VCaP (cell line): Measurements from ENCODE around the gene ZNF334.

ENCODE experiments used
- H3K27ac ChIP-seq: fragments of 450-650 bp; 2 replicates; pipeline ENCODE4 v1.5.1; 2017
- CTCF ChIP-seq: fragments of 450-650 bp; conservative IDR thresholded peaks from 2 replicates; pipeline ENCODE4 v1.5.1; 2017; ENCODE audit warnings: mild to moderate bottlenecking, moderate library complexity

The ZNF334 gene

GRCh38 chr20:46557231-46557956 is 44.0 kb upstream of the ZNF334 start:
- peak overlapping the region; percentile 17 for H3K27ac ChIP-seq
- no peak for TF ChIP-seq CTCF

- H3K27ac ChIP-seq, result no peak overlapping the region
- TF ChIP-seq CTCF, result no peak
Observed at GRCh38 chr20:46555370-46555956, 42.1 kb upstream of the ZNF334 start.

DNA sequence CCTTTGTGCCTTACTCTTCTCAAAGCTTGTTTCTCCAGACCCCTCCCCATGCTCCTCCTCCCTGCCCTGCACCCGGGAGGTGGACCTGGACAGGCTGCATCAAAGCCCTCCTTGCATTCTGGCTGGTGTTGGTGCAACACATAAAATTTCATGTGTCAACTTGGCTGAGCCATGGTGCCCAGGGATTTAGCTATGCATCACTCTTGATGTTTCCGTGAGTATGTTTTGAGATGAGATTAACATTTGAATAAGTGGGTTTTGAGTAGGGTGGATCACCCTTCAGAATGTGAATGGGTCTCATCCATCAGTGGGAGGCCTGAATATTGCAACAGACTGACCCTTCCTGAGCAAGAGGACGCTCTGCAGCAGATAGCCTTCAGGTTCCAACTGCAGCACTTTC is 41.5 kb upstream of the ZNF334 start:
- no peak overlapping the region for H3K27ac ChIP-seq
- TF ChIP-seq CTCF, result no peak

DNA sequence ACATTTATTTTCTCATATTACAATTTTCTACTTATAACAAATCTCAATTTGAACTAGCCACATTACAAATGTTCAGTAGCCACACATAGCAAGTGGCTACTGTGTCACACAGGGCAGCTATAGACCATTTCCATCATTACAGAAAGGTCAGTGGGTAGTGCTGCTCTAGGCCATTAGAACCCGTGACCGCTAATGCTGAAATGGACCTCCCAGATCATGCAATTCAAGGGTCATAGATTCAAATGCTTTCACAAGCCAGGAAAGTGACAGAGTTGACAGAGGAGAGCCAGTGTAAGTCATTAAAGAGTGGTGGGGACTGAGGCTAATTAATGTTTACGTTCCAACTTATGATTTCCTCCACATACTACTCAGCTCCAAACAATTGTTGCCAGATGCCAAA is 40.6 kb upstream of the ZNF334 start:
- H3K27ac ChIP-seq, result no peak overlapping the region
- TF ChIP-seq CTCF, result no peak

- H3K27ac ChIP-seq, result no peak overlapping the region
- TF ChIP-seq CTCF, result no peak
Observed at GRCh38 chr20:46552460-46553420, 39.4 kb upstream of the ZNF334 start.

DNA sequence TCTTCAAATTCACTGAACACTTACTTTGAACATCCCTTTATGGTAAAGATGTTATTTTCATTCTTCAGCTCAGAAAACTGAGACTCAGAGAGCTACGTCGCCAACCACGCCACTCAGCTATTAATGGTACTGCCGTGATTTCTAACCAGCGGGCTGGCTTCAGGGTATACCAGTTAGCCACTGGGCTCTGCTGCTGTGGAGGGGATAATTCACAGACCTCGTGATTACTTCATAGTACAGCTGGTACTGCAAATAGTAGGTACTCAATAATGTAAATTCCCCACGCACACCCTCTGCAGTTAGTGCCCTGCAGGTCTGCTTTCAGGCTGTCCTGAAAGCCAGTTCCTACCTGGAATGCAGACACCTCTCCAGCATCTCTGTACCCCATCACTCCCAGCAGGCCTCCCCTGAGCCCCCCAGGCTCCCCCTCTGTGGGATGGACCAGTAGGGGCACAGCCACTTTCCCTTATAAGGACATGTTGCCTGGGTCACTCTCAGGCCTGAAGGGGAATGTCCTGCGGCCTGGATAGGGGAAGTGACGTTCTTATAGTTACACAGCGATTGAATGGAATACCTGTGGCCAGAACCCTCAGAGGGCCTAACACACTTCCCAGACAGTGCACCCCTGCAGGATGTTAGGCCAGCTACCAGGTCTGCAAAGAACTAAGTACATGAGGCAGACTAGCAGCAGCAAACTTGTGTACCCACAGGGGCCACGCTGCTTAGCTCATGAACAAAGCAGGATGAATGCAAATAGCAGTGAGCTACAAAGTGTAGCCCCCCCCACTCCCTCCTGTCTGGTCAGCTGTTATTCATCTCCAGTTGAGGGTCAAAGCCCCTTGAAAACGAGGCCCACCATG is 38.4 kb upstream of the ZNF334 start:
- TF ChIP-seq CTCF, result no peak
- H3K27ac ChIP-seq, result no peak overlapping the region
